GM19452 (cell line): ENCODE results near the gene NOS2.
"Not testable (repeated sequence)": the region's sequence is repeated elsewhere in the genome, so short reads cannot be mapped to it uniquely, and the experiment has no call there.

Experiments
- ATAC-seq: cut with Tn5 transposase; IDR thresholded peaks from one replicate; pipeline ENCODE4 v1.9.1; 2021; ENCODE audit not compliant: unreplicated experiment

Gene NOS2

GRCh38 chr17:27733773-27734172, 66.6 kb downstream of the NOS2 start:
- ATAC-seq = no peak

DNA sequence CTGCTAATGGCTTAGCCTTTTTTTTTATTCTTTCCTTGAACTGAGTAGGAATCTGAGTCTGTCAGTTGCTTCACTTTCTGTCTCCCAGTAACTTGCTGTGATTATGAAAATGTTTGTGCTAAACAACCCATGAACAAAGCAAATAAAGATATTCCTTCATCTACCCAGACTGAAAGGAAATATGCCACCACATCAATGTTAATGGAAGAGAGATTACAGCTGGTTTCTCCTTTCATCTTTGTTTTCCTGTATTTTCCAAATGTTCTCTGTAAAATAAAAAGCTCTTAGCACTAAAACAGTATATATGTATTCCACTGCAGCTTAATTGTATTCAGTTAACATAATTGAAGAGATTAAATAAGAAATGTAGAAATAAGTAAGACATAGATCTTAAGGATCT, 67.6 kb downstream of the NOS2 start:
- ATAC-seq = not testable (repeated sequence)

DNA sequence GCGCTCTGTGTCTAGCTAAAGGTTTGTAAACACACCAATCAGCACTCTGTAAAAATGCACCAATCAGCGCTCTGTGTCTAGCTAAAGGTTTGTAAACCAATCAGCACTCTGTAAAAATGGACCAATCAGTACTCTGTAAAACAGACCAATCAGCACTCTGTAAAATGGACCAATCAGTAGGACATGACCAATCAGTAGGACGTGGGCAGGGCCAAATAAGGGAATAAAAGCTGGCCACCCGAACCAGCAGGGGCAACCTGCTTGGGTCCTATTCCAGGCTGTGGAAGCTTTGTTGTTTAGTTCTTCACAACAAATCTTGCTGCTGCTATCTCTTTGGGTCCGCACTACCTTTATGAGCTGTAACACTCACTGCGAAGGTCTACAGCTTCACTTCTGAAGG, 74.3 kb downstream of the NOS2 start:
- ATAC-seq = not testable (repeated sequence)

DNA sequence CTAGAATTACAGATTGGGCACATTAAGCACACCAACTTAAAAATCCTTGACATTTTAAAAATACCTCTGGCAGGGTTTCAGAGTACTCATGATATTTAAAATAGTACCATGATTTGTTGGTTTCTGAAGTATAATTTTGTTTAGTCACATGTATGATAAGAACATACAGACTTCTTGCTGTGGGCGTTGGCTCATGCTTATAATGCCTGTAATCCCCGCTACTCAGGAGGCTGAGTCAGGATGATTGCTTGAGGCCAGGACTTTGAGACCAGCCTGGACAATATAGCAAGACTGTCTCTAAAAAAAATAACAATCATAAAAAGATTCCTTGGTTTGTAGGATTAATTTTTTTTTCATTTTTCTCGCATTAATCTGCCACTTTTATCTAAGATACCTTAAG, 78.5 kb downstream of the NOS2 start:
- ATAC-seq = no peak
